HFFc6 (cell line): Measurements from ENCODE around the gene STAP1. TPM values are rescaled to one million over a fixed set of nuclear protein-coding genes. Genes with fewer than 3 reads are reported as not detected.
"Not testable (repeated sequence)": the region's sequence is repeated elsewhere in the genome, so short reads cannot be mapped to it uniquely, and the experiment has no call there.

ENCODE experiments used
- DNase-seq: peaks from one replicate; pipeline ENCODE4 v3.0.0-alpha.2; 2018
- H3K27ac Mint-ChIP-seq: 2 replicates; pipeline ENCODE4 v1.8.0; 2020; ENCODE audit warnings: mild to moderate bottlenecking, mixed read lengths
- H3K27me3 Mint-ChIP-seq: 2 replicates; pipeline ENCODE4 v1.8.0; 2021; ENCODE audit warnings: mild to moderate bottlenecking, moderate library complexity, mixed read lengths; ENCODE audit not compliant: insufficient read depth
- H3K36me3 Mint-ChIP-seq: 2 replicates; pipeline ENCODE4 v1.8.0; 2021; ENCODE audit warnings: low read depth, mixed read lengths
- H3K4me1 Mint-ChIP-seq: 2 replicates; pipeline ENCODE4 v1.8.0; 2020; ENCODE audit warnings: low read depth, mixed read lengths
- H3K4me3 Mint-ChIP-seq: 2 replicates; pipeline ENCODE4 v1.8.0; 2020; ENCODE audit warnings: mild to moderate bottlenecking, moderate library complexity, mixed read lengths
- H3K9me3 Mint-ChIP-seq: 2 replicates; pipeline ENCODE4 v1.8.0; 2020; ENCODE audit warnings: mild to moderate bottlenecking, mixed read lengths
- total RNA-seq, 6 experiments: library from RNA; stranded (reverse); fragmentation: NEBNext Ultra II Directional; extraction: Animal tissue kit (Norgen Biotek cat#: 25700); gene quantifications; 2 replicates in 1 of 6; 3 replicates in 5 of 6; pipeline ENCODE4 v1.2.3, GENCODE V29; 2021
- TF ChIP-seq, protein P1 (sequence below): fragments of 200-600 bp; sonication (generic); IDR thresholded peaks from 2 replicates; pipeline ENCODE4 v1.5.0; 2021; ENCODE audit warnings: antibody characterized with exemption, mild to moderate bottlenecking

Gene STAP1
- total RNA-seq, 6 experiments from 2014 or later: not detected

DNA sequence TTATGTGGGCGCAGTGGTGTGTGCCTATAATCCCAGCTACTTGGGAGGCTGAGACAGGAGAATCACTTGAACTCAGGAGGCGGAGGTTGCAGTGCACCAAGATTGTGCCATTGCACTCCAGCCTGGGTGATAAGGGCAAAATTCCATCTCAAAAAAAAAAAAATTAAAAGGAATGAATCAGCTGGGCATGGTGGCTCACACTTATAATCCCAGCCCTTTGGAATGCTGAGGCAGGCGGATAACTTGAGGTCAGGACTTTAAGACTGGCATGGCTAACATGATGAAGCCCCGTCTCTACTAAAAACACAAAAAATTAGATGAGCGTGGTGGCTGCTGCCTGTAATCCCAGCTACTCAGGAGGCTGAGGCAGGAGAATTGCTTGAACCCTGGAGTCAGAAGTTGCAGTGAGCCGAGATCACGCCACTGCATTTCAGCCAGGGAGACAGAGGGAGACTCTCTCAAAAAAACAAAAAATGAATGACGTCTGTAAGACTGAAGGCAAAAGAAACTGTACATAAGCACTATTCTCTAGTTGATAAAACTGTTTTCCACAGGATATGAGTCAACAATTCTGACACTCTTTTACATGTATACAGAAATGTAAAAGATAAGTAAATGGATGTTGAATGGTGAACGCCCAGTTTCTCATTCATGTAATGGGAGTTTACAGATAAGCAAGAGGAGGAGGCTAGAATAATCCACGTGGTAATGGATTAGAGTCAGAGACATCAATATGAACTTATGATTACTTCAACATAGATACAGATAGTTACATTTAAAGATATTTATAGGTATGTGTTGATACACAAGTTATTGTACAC lies 35.5 kb upstream of the STAP1 start:
- H3K27me3 Mint-ChIP-seq: no peaks in the 10 kb centered on the region
- H3K36me3 Mint-ChIP-seq: peaks cover 43% of the 10 kb centered on the region
- TF ChIP-seq, protein P1, sequence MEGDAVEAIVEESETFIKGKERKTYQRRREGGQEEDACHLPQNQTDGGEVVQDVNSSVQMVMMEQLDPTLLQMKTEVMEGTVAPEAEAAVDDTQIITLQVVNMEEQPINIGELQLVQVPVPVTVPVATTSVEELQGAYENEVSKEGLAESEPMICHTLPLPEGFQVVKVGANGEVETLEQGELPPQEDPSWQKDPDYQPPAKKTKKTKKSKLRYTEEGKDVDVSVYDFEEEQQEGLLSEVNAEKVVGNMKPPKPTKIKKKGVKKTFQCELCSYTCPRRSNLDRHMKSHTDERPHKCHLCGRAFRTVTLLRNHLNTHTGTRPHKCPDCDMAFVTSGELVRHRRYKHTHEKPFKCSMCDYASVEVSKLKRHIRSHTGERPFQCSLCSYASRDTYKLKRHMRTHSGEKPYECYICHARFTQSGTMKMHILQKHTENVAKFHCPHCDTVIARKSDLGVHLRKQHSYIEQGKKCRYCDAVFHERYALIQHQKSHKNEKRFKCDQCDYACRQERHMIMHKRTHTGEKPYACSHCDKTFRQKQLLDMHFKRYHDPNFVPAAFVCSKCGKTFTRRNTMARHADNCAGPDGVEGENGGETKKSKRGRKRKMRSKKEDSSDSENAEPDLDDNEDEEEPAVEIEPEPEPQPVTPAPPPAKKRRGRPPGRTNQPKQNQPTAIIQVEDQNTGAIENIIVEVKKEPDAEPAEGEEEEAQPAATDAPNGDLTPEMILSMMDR: no peak
- no peaks in the 10 kb centered on the region for H3K9me3 Mint-ChIP-seq
- no peak overlapping the region for H3K27ac Mint-ChIP-seq
- H3K4me1 Mint-ChIP-seq: peaks cover 28% of the 10 kb centered on the region
- H3K4me3 Mint-ChIP-seq: no peak overlapping the region
- DNase-seq: no peak

DNA sequence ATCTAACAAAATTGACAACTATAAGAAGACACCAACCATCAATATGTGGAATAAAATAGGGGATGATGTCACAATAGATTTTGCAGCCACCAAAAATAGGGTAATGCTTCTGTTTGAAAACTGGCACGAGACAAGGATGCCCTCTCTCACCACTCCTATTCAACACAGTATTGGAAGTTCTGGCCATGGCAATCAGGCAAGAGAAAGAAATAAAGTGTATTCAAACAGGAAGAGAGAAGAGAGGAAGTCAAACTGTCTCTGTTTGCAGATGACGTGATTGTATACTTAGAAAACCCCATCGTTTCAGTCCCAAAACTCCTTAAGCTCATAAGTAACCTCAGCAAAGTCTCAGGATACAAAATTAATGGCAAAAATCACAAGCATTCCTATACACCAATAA lies 34.4 kb upstream of the STAP1 start:
- not testable (repeated sequence) for DNase-seq, H3K27me3 Mint-ChIP-seq, H3K9me3 Mint-ChIP-seq, H3K4me3 Mint-ChIP-seq, H3K27ac Mint-ChIP-seq
- peaks cover 43% of the 10 kb centered on the region for H3K36me3 Mint-ChIP-seq
- H3K4me1 Mint-ChIP-seq: peaks cover 28% of the 10 kb centered on the region

DNA sequence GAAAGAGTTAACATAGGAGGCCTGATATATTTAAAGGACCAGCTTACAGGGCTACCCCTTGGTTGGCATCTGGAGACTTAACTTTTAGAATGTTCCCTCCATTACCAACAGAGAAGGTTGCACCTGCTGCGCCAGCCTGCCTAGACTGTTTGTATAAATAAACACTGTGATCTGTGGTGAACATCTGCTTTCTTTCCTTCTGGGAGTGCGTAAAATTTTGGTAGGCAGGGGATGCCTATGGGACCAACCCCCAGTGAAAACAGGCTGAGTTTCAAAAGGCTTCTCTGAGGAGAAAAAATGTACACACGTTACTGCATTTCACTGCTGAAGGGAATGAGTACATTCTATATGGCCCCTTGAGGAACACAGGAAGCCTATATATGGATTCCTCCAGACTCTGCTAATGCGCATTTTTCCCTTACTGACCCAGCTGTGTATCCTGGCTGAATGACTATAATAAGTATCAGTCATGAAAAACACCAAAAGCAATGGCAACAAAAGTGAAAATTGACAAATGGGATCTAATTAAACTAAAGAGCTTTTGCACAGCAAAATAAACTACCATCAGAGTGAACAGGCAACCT lies 27.1 kb upstream of the STAP1 start:
- no peaks in the 10 kb centered on the region; the same call in 1 of the 2 replicates for H3K27me3 Mint-ChIP-seq
- no peak for DNase-seq
- H3K36me3 Mint-ChIP-seq: peaks cover 53% of the 10 kb centered on the region

DNA sequence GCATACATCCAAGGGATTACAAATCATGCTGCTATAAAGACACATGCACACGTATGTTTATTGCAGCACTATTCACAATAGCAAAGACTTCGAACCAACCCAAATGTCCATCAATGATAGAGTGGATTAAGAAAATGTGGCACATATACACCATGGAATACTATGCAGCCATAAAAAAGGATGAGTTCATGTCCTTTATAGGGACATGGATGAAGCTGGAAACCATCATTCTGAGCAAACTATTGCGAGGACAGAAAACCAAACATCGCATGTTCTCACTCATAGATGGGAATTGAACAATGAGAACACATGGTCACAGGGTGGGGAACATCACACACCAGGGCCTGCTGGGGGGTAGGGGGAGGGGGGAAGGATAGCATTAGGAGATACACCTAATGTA lies 26.1 kb upstream of the STAP1 start:
- H3K36me3 Mint-ChIP-seq: peaks cover 46% of the 10 kb centered on the region
- not testable (repeated sequence) for DNase-seq, H3K9me3 Mint-ChIP-seq, H3K4me1 Mint-ChIP-seq, H3K27me3 Mint-ChIP-seq, H3K4me3 Mint-ChIP-seq, H3K27ac Mint-ChIP-seq

More for the DNA sequence above, 27.1 kb upstream of the STAP1 start:
- TF ChIP-seq, protein P1: no peak
- no peaks in the 10 kb centered on the region for H3K9me3 Mint-ChIP-seq
- no peaks in the 10 kb centered on the region for H3K4me1 Mint-ChIP-seq
- H3K4me3 Mint-ChIP-seq: no peak overlapping the region
- H3K27ac Mint-ChIP-seq: no peak overlapping the region

DNA sequence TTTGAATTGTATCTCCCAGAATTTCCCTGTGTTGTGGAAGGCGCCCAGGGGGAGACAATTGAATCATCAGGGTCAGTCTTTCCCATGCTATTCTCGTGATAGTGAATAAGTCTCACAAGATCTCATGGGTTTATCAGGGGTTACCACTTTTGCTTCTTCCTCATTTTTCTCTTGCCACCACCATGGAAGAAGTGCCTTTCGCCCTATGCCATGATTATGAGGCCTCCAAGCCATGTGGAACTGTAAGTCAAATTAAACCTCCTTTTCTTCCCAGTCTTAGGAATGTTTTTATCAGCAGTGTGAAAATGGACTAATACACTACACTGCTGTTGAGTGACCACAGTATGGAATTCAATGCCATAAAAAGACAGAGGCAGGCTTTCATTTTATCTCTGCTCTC lies 25.4 kb upstream of the STAP1 start:
- H3K4me3 Mint-ChIP-seq: no peak overlapping the region
- no peaks in the 10 kb centered on the region for H3K4me1 Mint-ChIP-seq
- no peaks in the 10 kb centered on the region for H3K9me3 Mint-ChIP-seq
- TF ChIP-seq, protein P1: no peak
- H3K36me3 Mint-ChIP-seq: peaks cover 46% of the 10 kb centered on the region
- H3K27ac Mint-ChIP-seq: no peak overlapping the region
- no peak for DNase-seq
- H3K27me3 Mint-ChIP-seq: no peaks in the 10 kb centered on the region; the same call in 1 of the 2 replicates

DNA sequence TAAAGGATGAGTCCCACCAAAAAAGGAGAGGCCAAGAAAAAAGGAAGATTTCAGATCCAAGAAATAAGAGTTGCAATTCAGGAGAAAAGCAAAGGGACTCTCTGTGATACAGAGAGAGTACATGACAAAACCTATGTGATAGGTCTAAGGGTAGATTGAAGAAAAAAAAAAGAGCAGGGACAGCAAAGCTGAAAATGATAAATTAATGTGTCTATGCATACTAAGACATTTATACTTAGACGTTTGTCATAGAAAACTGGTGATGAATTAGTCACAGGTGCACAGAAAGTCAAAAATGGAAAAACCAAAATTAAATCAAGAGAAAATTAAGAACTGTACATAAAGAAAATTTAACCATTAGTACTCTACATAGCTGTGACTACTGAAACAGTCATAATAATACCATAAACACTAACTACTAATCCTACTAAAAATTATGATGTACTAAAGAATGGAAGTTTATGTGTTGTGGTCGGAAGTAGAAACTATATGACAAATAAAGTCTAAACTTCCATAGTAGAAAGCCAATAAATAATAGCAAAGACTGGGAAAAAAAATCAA lies 23.2 kb upstream of the STAP1 start:
- Mint-ChIP-seq H3K36me3 (peaks cover 51% of the 10 kb centered on the region), H3K9me3 (no peaks in the 10 kb centered on the region), H3K27me3 (no peaks in the 10 kb centered on the region; the same call in 1 of the 2 replicates), H3K27ac (no peak overlapping the region), H3K4me1 (no peaks in the 10 kb centered on the region), H3K4me3 (no peak overlapping the region)
- DNase-seq: no peak
- TF ChIP-seq, protein P1: no peak
